ENCODE measurements around the gene FCRL4. TPM values are rescaled to one million over a fixed set of nuclear protein-coding genes. Genes with fewer than 3 reads are reported as not detected.
A peak's percentile ranks its signal among the peaks of the same experiment; 100 is the strongest.

Gene FCRL4
- total RNA-seq, 2 experiments from 2014 or later: not detected

DNA sequence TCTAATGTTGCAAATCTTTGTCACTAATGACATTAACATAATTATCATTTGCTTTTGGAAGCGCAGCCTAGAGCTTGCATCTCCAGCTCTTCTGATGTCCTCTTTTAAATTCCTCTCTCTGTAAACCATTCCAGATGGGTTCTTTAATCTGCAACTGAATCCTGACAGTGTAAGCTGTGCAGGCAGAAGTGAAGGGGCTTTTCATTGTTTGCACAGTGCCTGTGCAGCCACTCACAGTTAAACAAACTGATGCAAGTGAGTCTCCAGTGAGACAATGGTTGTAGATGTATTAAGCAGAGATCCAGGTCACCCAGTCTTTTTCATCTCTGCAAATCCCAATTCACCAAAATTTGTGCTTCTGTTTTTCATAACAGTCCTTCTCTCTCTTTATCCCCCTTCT, 23.0 kb downstream of the FCRL4 start:
- Histone ChIP-seq H3K27me3 (ENCODE audit: control insufficient read depth in 1 of 2, insufficient read depth in 2 of 2, low read length in 2 of 2) (peaks cover 0 to 5% of the 10 kb centered on the region in 2 experiments), H3K27ac (ENCODE audit: low read depth in 1 of 2, low read length in 2 of 2) (no peak overlapping the region), H3K4me1 (ENCODE audit: insufficient read depth, low read length) (no peaks in the 10 kb centered on the region), H3K9me3 (ENCODE audit: control insufficient read depth in 1 of 2, insufficient read depth in 1 of 2, low read length in 2 of 2) (no peaks in the 10 kb centered on the region), H3K4me3 (ENCODE audit: low read length) (no peak overlapping the region), H3K36me3 (ENCODE audit: insufficient read depth, low read length) (no peaks in the 10 kb centered on the region)
- DNase-seq (no peak), ATAC-seq (ENCODE audit: poor library complexity) (no peak)
- Mint-ChIP-seq H3K36me3 (ENCODE audit: low read depth) (no peaks in the 10 kb centered on the region), H3K4me1 (ENCODE audit: low read depth) (no peaks in the 10 kb centered on the region), H3K9me3 (no peaks in the 10 kb centered on the region), H3K27ac (no peak overlapping the region), H3K4me3 (no peak overlapping the region), H3K27me3 (peaks cover 12% of the 10 kb centered on the region)
- CTCF ChIA-PET: no interaction called here
- intact Hi-C loops (cut with DNase I, micrococcal nuclease): no loop called here
- POLR2A ChIA-PET: no interaction called here
- TF ChIP-seq, protein P1, sequence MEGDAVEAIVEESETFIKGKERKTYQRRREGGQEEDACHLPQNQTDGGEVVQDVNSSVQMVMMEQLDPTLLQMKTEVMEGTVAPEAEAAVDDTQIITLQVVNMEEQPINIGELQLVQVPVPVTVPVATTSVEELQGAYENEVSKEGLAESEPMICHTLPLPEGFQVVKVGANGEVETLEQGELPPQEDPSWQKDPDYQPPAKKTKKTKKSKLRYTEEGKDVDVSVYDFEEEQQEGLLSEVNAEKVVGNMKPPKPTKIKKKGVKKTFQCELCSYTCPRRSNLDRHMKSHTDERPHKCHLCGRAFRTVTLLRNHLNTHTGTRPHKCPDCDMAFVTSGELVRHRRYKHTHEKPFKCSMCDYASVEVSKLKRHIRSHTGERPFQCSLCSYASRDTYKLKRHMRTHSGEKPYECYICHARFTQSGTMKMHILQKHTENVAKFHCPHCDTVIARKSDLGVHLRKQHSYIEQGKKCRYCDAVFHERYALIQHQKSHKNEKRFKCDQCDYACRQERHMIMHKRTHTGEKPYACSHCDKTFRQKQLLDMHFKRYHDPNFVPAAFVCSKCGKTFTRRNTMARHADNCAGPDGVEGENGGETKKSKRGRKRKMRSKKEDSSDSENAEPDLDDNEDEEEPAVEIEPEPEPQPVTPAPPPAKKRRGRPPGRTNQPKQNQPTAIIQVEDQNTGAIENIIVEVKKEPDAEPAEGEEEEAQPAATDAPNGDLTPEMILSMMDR (IDR thresholded peaks at IDR 0.05): no peak

DNA sequence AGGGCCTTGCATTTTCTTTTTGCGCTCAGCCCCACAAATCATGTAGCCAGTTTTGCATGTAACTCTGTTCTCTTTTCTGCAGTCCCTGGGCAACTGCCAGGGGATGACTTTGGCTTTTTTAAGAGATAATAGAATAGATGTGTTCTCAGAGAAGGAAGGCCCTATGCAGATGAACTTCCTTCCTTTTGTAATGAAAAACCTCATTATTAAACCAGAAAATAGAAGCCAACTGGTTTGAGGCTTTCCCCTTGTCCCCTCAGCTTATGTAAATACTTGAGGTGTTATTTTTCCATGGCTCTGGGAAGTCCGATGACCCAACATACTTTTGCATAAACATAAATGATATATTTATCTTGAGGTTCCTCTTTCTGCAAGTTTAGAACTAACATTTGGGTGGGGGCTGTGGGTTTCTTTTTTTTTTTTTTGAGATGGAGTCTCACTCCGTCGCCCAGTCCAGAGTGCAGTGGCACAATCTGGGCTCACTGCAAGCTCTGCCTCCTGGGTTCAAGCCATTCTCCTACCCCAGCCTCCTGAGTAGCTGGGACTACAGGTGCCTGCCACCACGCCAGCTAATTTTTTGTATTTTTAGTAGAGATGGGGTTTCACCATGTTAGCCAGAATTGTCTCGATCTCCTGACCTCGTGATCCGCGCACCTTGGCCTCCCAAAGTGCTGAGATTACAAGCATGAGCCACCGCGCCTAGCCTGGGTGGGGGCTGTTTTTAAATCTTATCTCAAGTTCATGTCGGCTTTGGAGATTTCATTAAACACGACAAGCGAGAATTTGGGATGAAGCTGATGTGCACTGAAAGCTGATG, 31.2 kb downstream of the FCRL4 start:
- H3K4me1 Mint-ChIP-seq (ENCODE audit: low read depth): no peaks in the 10 kb centered on the region
- H3K27ac ChIP-seq (ENCODE audit: low read depth in 1 of 2, low read length in 2 of 2): no peak overlapping the region
- no peaks in the 10 kb centered on the region for H3K36me3 ChIP-seq (ENCODE audit: insufficient read depth, low read length)
- no peak overlapping the region for H3K4me3 Mint-ChIP-seq
- peaks cover 44% of the 10 kb centered on the region for H3K27me3 Mint-ChIP-seq
- CTCF ChIA-PET: interaction anchor here (0.7 kb wide), 2 partner anchors 11 to 14 kb away, joined by 3 read pairs; no protein-coding TSS in a partner anchor
- DNase-seq: peak in 1 of 14 experiments; percentile 14
- H3K36me3 Mint-ChIP-seq (ENCODE audit: low read depth): no peaks in the 10 kb centered on the region
- no peak overlapping the region for H3K4me3 ChIP-seq (ENCODE audit: low read length)
- POLR2A ChIA-PET: no interaction called here
- ATAC-seq (ENCODE audit: poor library complexity): no peak
- no peaks in the 10 kb centered on the region for H3K9me3 Mint-ChIP-seq
- TF ChIP-seq, protein P1 (IDR thresholded peaks at IDR 0.05): no peak
- intact Hi-C loops (cut with DNase I, micrococcal nuclease): no loop called here
- no peak overlapping the region for H3K27ac Mint-ChIP-seq
- H3K4me1 ChIP-seq (ENCODE audit: insufficient read depth, low read length): no peaks in the 10 kb centered on the region
- H3K9me3 ChIP-seq (ENCODE audit: control insufficient read depth in 1 of 2, insufficient read depth in 1 of 2, low read length in 2 of 2): no peaks in the 10 kb centered on the region
- peaks cover under 1 to 5% of the 10 kb centered on the region in 2 experiments for H3K27me3 ChIP-seq (ENCODE audit: control insufficient read depth in 1 of 2, insufficient read depth in 2 of 2, low read length in 2 of 2)

DNA sequence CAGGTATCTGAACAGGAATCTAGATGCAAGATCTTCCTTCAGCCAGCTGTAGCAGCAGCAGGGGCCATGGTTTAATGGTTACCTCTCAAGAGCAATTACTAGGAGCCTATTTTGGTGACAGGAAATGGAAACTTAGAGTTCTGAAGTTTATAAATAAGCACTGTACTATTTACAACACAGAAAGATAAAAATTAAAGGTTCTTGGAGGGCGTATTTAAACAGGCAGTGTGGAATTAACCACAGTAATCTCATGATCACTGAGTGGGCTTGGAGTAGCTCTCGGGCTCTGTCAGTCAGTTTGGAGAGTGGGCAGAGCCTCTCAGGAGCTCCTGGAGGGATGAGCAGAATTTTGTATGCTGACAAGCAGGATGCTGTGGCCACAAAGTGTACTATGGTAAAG, 35.4 kb downstream of the FCRL4 start:
- Histone ChIP-seq H3K4me1 (ENCODE audit: insufficient read depth, low read length) (no peaks in the 10 kb centered on the region), H3K36me3 (ENCODE audit: insufficient read depth, low read length) (no peaks in the 10 kb centered on the region), H3K9me3 (ENCODE audit: control insufficient read depth in 1 of 2, insufficient read depth in 1 of 2, low read length in 2 of 2) (no peaks in the 10 kb centered on the region), H3K27ac (ENCODE audit: low read depth in 1 of 2, low read length in 2 of 2) (no peak overlapping the region), H3K27me3 (ENCODE audit: control insufficient read depth in 1 of 2, insufficient read depth in 2 of 2, low read length in 2 of 2) (peaks cover 5% of the 10 kb centered on the region in 2 experiments), H3K4me3 (ENCODE audit: low read length) (no peak overlapping the region)
- TF ChIP-seq, protein P1 (IDR thresholded peaks at IDR 0.05): no peak
- H3K36me3 Mint-ChIP-seq (ENCODE audit: low read depth): no peaks in the 10 kb centered on the region
- H3K4me3 Mint-ChIP-seq: no peak overlapping the region
- H3K27me3 Mint-ChIP-seq: peaks cover 45% of the 10 kb centered on the region
- H3K9me3 Mint-ChIP-seq: no peaks in the 10 kb centered on the region
- intact Hi-C loops (cut with DNase I, micrococcal nuclease): no loop called here
- POLR2A ChIA-PET: no interaction called here
- no peak for DNase-seq
- no peak for ATAC-seq (ENCODE audit: poor library complexity)
- no peaks in the 10 kb centered on the region for H3K4me1 Mint-ChIP-seq (ENCODE audit: low read depth)
- no peak overlapping the region for H3K27ac Mint-ChIP-seq
- CTCF ChIA-PET: no interaction called here
